HTR-8/SVneo (cell line): ENCODE measurements around the gene TRAF2.
A peak's percentile ranks its signal among the peaks of the same experiment; 100 is the strongest.
"Not testable (repeated sequence)": the region's sequence is repeated elsewhere in the genome, so short reads cannot be mapped to it uniquely, and the experiment has no call there.

ENCODE experiments used
- DNase-seq: peaks from one replicate; pipeline ENCODE4 v3.0.0; 2011; ENCODE audit warnings: low spot score, mixed read lengths; ENCODE audit not compliant: insufficient read length
- FAIRE-seq: peaks from 2 replicates; lab custom pipeline; 2011; peaks lifted over from hg19 to GRCh38; lab: Jason Lieb, UNC

Gene TRAF2, protein sequence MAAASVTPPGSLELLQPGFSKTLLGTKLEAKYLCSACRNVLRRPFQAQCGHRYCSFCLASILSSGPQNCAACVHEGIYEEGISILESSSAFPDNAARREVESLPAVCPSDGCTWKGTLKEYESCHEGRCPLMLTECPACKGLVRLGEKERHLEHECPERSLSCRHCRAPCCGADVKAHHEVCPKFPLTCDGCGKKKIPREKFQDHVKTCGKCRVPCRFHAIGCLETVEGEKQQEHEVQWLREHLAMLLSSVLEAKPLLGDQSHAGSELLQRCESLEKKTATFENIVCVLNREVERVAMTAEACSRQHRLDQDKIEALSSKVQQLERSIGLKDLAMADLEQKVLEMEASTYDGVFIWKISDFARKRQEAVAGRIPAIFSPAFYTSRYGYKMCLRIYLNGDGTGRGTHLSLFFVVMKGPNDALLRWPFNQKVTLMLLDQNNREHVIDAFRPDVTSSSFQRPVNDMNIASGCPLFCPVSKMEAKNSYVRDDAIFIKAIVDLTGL

DNA sequence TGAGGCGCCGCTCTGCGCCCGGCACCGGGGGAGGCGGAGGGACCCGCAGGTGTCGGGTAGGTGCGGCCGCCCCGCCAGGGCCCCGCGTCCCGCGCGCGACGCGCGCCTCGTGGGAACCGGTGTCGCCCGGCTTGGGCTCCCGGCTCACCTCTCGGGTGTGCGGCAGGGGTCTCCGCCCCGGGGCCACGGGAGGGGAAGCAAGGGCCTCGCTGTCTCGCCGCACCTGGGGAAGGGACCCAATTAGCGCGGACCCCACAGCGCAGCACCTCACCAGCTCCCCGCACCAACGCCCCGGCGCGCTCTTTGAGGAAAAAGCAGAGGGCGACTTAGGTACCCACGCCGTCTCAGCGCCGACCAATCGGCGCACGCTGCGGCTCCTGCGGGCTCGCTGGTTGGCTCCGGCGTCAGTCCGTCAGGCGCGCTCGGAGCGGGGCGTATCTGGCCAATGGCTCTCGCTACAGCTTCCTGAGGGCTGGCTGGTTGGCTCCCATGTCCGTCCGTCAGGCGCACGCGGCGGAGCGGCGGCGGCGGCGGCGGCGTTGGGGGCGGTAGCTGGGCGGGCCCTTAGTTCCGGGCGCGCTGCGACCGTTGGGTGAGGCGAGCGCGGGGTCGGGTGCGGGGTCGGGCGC is at the start of gene TRAF2:
Gene TRAF2 (plus strand): TSS at position 567 of the 629 bp plus-strand sequence. CDS start 12,225 bp downstream, outside the sequence.
- DNase-seq = peak; percentile 99
- FAIRE-seq = peak; percentile 31

DNA sequence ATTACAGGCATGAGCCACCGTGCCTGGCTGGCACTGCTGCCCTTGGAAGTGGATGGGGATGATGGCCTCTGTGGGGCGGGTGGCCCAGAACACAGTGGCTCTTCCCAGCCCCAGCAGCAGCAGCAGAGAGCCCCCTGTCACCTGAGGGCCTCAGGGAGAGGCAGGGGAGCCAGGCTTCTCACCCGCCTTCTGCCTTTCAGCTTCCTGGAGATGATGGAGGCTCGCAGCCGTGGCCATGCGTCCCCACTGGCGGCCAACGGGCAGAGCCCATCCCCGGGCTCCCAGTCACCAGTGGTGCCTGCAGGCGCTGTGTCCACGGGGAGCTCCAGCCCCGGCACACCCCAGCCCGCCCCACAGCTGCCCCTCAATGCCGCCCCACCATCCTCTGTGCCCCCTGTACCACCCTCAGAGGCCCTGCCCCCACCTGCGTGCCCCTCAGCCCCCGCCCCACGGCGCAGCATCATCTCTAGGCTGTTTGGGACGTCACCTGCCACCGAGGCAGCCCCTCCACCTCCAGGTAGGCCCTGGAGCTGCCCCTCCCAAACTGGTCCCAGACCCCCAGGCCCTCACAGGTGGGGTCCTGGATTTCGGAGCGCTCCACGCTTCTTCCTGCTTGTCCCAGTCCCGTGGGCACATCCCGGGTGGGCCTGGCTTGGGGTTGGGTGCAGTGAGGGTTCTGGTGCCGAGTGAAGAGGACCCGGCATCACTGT is 49.0 kb upstream of the TRAF2 start:
- DNase-seq = no peak
- no peak for FAIRE-seq

DNA sequence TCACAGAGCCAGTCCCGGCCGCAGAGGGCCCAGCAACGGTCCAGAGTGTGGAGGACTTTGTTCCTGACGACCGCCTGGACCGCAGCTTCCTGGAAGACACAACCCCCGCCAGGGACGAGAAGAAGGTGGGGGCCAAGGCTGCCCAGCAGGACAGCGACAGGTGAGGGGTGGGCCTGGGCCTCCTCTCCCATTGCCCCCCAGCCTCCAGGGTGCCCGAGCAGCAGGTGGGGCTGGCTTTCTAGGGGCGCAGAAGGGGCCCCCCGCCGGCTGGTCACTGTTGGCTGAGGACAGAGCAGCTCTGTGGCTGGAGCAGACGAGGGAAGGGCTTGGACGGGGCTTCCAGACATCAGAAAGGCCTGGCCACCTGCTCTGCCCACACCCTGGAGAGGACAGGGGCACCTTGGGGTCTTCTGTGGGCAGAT is 48.4 kb upstream of the TRAF2 start:
- DNase-seq, FAIRE-seq: not testable (repeated sequence)

DNA sequence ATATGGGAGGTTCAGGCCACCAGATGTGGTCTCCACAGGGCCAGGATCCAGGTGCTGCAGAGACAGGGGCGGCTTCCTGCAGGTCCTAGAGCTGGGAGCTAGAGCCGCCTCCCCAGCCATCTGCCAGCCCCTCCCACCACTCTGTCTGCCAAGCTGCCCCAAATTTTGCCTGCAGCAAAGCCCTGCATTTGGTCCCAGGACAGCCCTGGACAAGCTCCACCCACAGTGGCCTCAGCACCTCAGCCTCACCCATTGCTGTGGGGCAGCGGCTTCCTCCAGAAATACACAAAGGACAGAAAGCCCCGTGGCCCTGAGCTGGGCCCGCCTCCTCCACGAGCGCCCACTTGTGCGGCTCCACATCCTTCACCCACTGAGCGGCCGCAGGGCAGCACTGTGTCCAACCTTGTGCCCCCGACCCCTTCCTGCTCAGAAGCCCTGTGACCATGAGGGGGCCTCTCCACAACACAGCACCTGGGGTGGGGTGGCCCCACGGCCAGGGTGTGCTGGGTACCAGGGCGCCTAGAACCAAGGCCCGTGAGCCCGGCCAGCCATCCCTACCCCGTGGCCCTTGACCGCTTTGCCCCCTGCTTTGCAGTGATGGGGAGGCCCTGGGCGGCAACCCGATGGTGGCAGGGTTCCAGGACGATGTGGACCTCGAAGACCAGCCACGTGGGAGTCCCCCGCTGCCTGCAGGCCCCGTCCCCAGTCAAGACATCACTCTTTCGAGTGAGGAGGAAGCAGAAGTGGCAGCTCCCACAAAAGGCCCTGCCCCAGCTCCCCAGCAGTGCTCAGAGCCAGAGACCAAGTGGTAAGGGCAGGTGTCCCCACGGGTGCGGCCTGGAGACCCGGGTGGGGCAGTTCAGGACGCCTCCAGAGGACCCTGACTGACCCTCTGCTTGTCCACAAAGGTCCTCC is 47.7 kb upstream of the TRAF2 start:
- FAIRE-seq = no peak

DNA sequence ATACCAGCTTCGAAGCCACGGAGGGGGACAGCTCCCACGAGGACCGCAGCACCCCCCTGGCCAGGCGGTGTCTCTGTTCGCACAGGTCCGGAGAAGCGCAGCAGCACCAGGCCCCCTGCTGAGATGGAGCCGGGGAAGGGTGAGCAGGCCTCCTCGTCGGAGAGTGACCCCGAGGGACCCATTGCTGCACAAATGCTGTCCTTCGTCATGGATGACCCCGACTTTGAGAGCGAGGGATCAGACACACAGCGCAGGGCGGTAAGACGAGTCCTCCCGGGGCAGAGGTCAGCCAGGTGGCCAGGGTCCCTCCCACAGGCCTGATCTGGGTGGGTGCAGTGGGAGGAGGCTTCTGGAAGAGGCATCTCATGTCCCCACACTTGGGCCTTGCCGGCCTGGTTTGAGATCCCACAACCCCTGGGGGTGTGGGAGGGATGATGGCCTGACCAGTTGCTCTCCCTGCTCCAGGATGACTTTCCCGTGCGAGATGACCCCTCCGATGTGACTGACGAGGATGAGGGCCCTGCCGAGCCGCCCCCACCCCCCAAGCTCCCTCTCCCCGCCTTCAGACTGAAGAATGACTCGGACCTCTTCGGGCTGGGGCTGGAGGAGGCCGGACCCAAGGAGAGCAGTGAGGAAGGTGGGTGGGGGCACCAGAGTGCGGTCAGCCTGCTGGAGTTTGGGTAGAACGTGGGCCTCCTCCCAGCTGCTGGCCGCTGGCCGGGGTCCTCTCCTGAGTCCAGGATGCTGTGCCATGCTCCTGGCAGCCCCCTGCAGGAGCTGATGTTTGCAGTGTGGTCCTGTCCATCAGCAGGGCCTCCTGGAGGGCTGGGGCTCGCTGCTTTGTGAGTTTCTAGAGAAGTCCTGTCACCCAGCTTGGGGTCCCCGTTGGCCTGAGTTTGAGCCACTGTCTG is 46.8 kb upstream of the TRAF2 start:
- DNase-seq = no peak
- no peak for FAIRE-seq

More for the DNA sequence above, 47.7 kb upstream of the TRAF2 start:
- no peak for DNase-seq

DNA sequence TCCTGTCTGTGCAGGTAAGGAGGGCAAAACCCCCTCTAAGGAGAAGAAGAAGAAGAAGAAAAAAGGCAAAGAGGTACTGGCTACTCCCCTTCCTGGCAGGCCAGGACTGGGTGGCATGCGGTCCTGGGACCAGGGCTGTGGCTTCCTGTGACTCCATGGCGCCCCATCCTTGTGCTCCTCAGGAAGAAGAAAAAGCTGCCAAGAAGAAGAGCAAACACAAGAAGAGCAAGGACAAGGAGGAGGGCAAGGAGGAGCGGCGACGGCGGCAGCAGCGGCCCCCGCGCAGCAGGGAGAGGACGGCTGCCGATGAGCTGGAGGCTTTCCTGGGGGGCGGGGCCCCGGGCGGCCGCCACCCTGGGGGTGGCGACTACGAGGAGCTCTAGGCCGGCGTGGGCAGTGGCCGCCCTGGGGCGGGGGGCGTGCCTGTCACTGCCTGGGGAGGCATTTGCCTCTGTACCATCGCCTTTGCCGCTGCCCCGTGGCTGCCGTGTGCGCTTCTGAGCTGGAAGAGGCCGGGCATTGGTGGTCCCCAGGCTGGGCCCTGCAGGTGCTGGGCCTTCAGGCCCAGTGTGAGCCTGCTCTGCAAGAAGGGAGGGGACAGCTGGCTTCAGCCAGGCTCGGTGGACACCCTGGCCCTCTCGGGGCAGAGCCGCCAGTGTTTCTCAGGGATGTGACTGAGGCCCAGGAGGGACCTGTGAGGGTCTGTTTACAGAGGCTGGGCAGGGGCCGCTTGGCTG is 46.0 kb upstream of the TRAF2 start:
- no peak for FAIRE-seq
- no peak for DNase-seq

DNA sequence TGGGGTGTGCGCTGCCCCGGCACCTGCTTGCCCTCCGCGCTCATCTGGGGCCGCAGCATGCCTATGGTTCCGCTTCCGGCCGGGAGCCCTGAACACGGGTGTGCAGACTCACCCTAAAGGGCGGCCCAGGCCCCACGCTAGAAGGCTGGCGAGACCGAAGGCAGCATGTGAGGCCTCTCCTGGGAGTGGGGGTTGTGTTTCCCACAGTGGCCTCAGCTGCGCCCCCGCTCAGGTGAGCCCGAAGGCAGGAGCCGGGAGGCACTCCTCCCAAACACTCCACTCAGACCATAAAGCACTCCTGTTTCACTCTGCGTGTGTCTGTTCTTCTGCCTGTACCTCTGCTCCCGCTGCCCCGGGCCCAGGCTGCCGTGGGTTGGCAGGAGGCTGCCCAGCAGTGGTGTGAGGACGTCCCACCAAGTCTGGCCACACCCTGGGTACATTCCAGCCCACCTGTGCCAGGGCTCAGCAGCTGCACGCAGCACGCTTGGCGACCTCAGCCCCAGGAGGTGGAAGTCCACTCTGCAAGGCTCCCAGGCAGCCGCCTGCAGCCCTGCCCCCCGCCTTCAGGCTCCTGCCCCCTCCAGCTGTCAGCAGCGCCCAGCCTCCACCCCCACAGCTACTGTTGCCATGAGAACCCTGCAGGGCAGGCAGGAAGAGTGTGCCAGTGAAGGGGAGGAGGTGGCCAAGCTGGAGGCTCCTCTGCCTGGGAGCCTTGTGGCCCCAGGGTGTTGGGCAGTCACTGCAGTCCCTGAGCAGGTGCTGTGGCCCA is 45.3 kb upstream of the TRAF2 start:
- DNase-seq (no peak), FAIRE-seq (no peak)

DNA sequence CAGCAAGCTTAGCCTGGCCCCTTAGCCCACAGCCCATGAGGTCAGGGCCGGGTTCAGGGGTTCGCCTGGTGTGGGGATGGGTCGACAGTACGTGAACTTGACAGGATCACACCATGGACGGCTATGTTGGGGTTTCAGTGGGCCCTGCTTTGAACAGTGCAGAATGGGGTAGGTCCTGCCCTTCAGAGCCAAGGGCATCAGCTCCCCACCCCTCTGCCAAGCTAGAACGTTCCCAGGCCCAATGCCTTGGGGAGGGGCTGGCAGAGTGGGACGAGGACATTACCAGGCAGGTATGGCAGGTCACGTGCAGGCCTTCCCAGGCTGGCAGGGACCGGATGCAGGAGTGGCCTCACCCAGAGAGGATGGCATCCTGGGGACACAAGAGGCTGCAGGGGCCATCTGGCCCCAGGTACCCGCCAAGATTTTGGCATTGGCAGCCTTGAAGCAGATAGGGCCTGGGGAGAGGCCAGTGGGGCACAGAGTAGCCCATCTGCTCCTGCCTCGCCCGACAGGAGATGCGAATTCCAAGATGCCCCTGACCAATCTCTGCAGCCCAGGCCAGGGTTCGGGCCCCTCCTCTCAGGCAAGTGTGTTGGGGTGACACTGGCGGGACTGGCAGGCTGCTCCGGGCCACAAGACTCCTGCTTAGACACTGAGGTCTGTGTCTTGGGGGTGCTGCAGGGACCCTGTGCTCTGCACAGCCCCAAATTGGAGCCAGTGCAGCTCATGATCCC is 44.5 kb upstream of the TRAF2 start:
- peak; percentile 92 for FAIRE-seq
- not testable (repeated sequence) for DNase-seq

DNA sequence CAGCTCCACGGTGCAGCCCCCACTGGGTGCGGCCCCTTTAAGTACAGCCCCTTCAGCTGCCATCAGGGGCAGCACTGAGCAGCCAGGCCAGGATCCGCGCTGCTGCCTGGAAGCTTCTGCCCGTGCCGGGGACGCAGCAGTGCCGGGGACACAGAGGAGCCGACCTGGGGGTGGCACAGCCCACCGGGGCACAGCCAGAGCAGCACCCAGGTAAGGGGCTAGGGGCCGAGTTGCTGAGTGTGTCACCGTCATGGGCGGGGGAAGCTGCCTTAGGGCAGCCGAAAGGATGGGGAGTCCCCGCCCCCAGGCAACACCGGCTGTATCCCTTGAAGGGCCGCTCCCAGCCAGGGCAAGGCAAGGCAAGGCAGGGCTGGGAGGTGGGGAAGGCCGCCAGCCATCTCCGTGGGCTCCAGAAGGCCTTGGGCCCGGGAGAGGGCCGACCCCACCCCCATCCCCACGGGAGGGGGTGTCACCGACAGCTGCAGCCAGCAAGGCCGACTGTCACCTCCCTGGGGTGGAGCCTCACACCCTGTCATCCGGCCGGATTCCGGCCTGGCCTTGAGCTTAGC is 43.9 kb upstream of the TRAF2 start, which contains the start of gene AJM1:
Gene AJM1 (plus strand): TSS at position 99 of the 569 bp plus-strand sequence. CDS start 1,937 bp downstream, outside the sequence.
- DNase-seq (peak; percentile 66), FAIRE-seq (peak; percentile 80)

DNA sequence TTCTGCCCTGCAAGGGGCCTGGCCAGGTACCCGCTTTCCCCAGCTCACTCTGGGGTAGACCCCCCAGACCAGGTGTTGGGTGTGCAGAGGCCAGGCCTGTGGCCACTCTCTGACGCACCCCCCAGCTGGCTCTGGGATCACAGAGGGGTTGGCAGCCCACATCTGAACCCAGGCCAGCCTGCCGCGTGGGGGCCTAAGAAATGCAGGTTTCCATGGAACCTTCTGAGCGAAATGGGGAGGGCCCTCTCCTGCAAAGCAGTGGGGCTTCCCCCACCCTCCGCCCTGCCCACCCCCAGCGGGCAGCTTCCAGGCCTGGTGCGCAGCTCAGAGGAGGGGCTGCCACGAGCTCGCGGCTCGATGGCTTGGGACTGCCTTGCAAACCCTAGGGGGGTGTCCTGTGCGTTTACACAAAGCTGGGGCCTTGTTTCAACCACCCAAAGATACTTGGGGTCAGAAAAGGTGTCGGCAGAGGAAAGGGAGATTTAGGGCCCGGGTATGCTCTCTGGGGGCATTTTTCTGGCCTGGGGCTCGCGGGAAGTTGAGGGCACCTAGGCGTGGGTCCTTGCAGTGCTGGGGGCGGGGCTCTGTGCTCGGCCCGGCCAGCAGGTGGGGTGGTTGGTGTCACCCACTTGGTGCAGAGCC is 43.0 kb upstream of the TRAF2 start:
- not testable (repeated sequence) for DNase-seq, FAIRE-seq

DNA sequence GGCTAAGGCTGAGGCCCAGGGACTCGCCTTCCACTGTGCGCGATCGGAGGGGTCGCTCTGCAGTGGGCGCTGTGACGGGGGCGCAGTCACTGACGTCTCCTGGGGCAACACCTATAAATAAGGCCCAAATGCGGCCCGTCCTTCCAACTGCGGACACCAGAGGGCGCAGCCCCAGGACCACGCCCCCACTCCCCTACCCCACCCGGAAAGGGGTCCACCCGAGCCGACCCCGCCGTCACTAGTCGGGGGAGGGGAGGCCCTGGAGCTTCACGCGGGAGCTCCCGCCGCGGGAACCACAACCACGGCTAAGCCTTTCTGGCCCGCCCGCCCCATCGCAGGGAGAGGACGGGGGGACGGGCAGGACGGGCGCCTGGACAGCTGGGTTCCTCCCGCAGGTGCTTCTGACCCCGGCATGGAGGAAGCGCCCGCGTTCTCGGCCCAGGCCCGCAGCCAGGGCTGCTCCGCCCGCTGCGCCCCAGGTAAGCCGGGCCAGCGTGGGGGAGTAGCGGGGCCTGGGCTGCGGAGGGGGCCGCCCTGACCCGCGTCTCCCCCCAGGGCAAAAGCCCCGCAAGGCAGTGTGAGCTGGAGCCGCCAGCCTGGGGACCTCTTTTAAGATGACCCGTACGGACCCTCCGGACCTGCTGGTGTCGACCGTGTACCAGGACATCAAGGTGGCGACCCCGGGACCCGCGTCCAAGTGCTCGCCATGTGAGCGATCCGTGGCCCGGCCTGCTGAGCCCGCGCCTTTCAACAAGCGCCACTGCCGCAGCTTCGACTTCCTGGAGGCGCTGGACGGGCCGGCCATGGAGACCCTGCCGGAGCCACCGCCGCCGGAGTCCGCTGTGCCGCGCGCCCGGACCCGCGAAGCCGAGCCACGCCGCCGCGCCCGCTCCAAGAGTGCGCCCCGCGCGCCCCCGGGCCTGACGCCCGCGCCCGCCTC is 42.2 kb upstream of the TRAF2 start:
- not testable (repeated sequence) for FAIRE-seq, DNase-seq

DNA sequence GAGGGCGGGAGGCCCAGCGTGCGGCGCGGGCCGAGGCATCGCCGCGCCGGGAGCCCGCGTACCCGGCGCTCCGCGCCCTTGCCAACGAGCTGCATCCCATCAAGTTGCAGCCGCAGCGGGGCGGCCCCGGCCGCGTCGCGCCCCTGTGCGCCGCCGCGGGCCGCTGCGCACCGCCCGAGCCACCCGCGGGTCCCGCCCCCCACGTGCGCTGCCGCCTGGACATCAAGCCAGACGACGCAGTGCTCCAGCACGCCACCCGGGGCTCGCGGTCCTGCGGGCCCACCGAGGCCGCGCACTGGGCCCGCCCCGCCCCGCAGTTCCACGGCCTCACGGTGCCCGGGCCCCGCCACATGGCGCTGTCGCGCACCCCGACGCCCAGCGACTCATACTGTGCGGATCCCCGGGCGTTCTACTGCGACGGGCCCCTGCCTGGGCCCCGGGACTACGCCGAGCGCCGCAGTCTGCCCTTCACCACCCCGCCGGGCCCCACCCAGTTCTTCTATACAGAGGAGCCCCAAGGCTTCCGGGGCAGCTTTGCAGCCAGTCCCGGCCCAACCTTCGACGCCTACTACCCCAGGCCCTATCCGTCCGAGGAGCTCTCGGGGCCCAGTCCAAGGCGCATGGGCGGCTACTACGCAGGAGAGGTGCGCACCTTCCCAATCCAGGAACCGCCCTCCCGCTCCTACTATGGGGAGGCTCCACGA is 41.4 kb upstream of the TRAF2 start:
- FAIRE-seq (no peak), DNase-seq (no peak)

DNA sequence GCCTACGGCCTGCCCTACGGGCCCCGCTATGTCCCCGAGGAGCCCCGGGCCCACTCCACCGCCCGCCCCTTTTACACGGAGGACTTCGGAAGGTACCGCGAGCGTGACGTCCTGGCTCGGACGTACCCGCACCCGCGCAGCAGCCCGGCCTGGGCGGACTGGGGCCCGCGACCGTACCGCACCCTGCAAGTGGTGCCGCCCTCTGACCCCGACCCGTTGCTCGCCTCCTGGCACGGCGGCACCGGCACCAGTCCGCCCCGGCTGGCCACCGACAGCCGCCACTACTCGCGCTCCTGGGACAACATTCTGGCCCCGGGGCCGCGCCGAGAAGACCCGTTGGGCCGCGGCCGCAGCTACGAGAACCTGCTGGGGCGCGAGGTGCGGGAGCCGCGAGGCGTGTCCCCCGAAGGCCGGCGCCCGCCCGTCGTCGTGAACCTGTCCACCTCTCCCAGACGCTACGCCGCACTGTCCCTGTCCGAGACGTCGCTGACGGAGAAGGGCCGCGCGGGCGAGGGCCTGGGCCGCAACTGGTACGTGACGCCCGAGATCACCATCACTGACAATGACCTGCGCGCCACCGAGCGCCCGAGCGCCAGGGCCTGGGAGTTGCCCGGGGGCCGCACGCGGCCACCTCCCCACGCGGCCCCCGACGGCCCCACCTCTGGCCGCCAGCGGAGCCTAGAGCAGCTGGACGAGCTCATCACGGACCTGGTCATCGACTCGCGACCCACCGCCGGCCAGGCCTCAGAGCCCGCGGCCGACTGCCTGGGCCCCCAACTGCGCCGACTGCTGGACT is 40.7 kb upstream of the TRAF2 start:
- FAIRE-seq (no peak), DNase-seq (no peak)
